Measurements from ENCODE around the gene NFE2L1.

Gene NFE2L1

DNA sequence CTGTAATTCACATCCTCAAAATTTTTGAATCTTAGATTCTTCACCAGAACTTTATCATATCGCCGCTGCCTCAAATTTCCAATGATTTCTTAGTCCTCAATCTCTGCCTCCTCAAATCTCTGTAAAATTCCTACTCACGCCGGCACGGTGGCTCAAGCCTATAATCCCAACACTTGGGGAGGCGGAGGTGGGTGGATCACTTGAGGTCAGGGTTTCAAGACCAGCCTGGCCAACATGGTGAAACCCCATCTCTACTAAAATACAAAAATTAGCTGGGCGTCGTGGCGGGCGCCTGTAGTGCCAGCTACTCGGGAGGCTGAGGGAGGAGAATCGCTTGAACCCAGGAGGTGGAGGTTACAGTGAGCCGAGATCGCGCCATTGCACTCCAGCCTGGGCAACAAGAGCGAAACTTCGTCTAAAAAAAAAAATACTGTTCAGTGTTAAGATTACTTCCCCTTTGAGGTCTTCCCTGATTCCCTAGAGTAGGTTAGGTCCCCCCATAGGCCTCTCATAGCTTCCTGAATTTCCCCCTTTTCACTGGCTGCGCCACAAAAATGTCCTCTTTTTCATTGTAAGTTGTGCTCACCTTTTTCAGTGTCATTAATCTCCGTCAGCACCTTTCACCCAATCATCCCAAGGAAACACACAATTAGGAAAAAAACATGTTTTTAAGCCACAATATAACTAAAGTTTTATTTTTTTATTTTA is 54.0 kb downstream of the NFE2L1 start:
- Histone ChIP-seq H3K36me3 (ENCODE audit: control insufficient read depth, insufficient read depth, low read length) (no peaks in the 10 kb centered on the region), H3K27me3 (replicated peaks; ENCODE audit: control insufficient read depth, insufficient read depth, low read length) (no peaks in the 10 kb centered on the region), H3K4me3 (replicated peaks; ENCODE audit: low read depth, low read length) (peak overlapping the region; percentile 88)
- TF ChIP-seq, protein P1, sequence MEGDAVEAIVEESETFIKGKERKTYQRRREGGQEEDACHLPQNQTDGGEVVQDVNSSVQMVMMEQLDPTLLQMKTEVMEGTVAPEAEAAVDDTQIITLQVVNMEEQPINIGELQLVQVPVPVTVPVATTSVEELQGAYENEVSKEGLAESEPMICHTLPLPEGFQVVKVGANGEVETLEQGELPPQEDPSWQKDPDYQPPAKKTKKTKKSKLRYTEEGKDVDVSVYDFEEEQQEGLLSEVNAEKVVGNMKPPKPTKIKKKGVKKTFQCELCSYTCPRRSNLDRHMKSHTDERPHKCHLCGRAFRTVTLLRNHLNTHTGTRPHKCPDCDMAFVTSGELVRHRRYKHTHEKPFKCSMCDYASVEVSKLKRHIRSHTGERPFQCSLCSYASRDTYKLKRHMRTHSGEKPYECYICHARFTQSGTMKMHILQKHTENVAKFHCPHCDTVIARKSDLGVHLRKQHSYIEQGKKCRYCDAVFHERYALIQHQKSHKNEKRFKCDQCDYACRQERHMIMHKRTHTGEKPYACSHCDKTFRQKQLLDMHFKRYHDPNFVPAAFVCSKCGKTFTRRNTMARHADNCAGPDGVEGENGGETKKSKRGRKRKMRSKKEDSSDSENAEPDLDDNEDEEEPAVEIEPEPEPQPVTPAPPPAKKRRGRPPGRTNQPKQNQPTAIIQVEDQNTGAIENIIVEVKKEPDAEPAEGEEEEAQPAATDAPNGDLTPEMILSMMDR (IDR thresholded peaks at IDR 0.05; ENCODE audit: insufficient read depth, low read length, poor library complexity, severe bottlenecking), result no peak
- no peak for DNase-seq (ENCODE audit: extremely low read depth, insufficient read length)

DNA sequence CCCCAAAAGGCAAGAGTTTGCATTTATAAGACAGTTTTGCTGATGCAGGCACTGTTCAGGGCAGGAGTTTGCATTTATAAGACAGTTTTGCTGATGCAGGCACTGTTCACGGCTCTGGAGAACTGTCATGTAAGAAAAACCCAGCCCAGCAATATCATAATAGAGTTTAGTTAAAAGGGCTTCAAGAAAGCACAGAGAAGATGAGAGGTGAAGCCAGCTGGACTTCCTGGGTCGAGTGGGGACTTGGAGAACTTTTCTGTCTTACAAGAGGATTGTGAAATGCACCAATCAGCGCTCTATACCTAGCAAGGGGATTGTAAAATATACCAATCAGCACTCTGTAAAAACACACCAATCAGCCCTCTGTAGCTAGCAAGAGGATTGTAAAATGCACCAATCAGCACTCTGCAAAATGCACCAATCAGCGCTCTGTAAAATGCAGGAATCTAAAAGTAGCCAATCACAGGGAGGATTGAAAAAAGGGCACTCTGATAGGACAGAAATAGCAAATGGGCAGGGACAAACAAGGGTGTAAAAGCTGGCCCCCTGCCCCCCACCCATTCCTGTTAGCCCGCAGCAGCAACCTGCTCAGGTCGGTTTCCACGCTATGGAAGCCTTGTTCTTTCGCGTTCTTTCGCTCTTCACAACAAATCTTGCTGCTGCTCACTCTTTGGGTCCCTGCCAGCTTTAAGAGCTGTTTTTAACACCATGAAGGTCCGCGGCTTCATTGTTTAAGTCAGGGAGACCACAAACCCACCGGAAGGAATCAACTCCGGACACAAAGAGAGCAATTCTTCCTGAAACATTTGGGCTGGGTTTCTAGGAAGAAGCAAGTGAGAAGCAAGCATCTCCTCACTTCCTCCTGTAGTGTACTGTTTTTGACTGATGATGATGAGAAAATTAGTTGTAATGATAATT is 54.9 kb downstream of the NFE2L1 start:
- TF ChIP-seq, protein P1 (IDR thresholded peaks at IDR 0.05; ENCODE audit: insufficient read depth, low read length, poor library complexity, severe bottlenecking), result no peak
- DNase-seq (ENCODE audit: extremely low read depth, insufficient read length), result no peak
- Histone ChIP-seq H3K27me3 (replicated peaks; ENCODE audit: control insufficient read depth, insufficient read depth, low read length) (no peaks in the 10 kb centered on the region), H3K36me3 (ENCODE audit: control insufficient read depth, insufficient read depth, low read length) (no peaks in the 10 kb centered on the region), H3K4me3 (replicated peaks; ENCODE audit: low read depth, low read length) (no peak overlapping the region)

DNA sequence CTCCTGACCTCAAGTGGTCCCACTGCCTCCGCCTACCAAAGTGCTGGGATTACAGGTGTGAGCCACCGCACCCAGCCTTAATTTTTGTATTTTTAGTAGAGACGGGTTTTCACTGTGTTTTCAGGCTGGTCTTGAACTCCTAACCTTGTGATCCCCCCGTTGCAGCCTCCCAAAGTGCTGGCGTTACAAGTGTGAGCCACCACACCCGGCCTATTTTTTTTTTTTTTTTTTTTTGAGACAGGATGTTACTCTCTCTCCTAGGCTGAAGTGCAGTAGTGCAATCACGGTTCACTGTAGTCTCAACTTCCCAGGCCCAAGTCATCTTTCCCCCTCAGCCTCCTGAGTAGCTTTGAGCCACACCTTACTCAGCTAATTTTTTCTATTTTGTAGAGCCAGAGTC is 56.3 kb downstream of the NFE2L1 start:
- TF ChIP-seq, protein P1 (IDR thresholded peaks at IDR 0.05; ENCODE audit: insufficient read depth, low read length, poor library complexity, severe bottlenecking), result no peak
- DNase-seq (ENCODE audit: extremely low read depth, insufficient read length), result no peak
- Histone ChIP-seq H3K27me3 (replicated peaks; ENCODE audit: control insufficient read depth, insufficient read depth, low read length) (no peaks in the 10 kb centered on the region), H3K4me3 (replicated peaks; ENCODE audit: low read depth, low read length) (no peak overlapping the region), H3K36me3 (ENCODE audit: control insufficient read depth, insufficient read depth, low read length) (no peaks in the 10 kb centered on the region)

DNA sequence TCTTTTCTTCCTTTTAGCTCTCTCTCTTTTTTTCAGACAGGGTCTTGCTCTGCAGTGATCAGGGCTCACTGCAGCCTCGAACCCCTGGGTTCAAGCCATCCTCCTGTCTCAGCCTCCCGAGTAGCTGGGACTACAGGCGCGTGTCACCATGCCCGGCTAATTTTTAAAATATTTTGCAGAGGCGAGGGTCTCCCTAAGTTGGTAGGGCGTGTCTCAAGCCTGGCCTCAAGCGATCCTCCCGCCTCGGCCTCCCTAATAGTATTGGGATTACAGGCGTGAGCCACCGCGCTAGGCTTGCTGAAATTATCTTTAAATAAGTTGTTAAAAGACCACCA is 58.6 kb downstream of the NFE2L1 start:
- TF ChIP-seq, protein P1 (IDR thresholded peaks at IDR 0.05; ENCODE audit: insufficient read depth, low read length, poor library complexity, severe bottlenecking), result no peak
- no peak for DNase-seq (ENCODE audit: extremely low read depth, insufficient read length)
- Histone ChIP-seq H3K27me3 (replicated peaks; ENCODE audit: control insufficient read depth, insufficient read depth, low read length) (no peaks in the 10 kb centered on the region), H3K4me3 (replicated peaks; ENCODE audit: low read depth, low read length) (peak overlapping the region; percentile 65), H3K36me3 (ENCODE audit: control insufficient read depth, insufficient read depth, low read length) (no peaks in the 10 kb centered on the region)

DNA sequence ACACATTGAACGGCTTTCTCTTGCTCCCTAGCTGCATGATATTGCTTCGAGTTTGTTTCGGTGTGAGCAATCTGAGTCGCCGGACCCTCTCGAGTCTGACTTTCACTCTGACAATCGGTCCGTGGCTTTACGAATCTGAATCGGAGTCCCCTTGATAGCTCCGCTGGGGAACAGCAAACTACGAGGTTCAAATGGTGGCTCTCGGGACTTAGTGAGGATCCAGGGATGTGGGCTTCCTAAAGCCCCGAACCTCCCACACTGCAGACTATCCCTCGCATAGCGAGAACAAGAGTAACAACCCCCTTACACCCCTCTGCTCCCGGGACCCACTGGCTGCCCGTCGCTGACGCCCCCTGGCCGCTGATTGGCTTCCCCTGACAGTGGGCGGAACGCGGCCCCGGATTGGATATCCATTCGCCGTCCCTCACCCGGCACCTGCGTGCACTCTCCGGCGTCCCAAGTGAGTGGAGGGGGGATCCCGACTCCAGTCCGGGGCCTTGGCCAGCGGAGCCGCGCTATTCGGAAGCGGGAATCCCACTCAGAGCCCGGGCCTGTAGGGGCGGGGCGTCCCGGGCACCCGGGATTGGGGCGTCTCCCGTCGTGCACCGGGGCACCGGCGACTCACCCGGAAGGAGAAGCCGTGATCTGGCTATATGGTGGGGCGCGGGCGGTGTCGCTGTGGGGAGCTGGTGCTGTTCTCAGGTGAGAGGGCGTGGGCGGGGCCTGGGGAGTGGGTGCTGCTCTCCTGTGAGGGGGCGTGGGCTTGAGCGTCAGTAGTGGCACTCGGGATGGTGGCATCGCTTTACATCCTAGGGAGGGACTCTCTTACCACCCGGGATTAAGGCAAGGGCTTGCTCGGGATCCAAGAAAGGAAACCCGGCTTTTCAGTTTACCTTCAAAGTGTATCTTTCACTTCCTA is 59.2 kb downstream of the NFE2L1 start, which contains the start of gene SNX11:
TSS of gene SNX11 (plus strand) at position 630 of the 919 bp plus-strand sequence. CDS start 4,278 bp downstream, outside the sequence.
- Histone ChIP-seq H3K27me3 (replicated peaks; ENCODE audit: control insufficient read depth, insufficient read depth, low read length) (no peaks in the 10 kb centered on the region), H3K4me3 (replicated peaks; ENCODE audit: low read depth, low read length) (peak within 1 kb of the TSS; percentile 65), H3K36me3 (ENCODE audit: control insufficient read depth, insufficient read depth, low read length) (no peaks in the 10 kb centered on the region)
- TF ChIP-seq, protein P1 (IDR thresholded peaks at IDR 0.05; ENCODE audit: insufficient read depth, low read length, poor library complexity, severe bottlenecking), result peak; percentile 19
- peak; percentile 93 for DNase-seq (ENCODE audit: extremely low read depth, insufficient read length)
